Inflammatory macrophage treated with lipopolysaccharide for 1 hour (primary cell): Measurements from ENCODE around the gene TST.

Source experiments
- DNase-seq, 2 donors: peaks; one replicate each; pipeline ENCODE4 v3.0.0-alpha.2; 2020 to 2022

The TST gene

GRCh38 chr22:37032134-37032534 is 12.9 kb upstream of the TST start:
- DNase-seq, result no peak

DNA sequence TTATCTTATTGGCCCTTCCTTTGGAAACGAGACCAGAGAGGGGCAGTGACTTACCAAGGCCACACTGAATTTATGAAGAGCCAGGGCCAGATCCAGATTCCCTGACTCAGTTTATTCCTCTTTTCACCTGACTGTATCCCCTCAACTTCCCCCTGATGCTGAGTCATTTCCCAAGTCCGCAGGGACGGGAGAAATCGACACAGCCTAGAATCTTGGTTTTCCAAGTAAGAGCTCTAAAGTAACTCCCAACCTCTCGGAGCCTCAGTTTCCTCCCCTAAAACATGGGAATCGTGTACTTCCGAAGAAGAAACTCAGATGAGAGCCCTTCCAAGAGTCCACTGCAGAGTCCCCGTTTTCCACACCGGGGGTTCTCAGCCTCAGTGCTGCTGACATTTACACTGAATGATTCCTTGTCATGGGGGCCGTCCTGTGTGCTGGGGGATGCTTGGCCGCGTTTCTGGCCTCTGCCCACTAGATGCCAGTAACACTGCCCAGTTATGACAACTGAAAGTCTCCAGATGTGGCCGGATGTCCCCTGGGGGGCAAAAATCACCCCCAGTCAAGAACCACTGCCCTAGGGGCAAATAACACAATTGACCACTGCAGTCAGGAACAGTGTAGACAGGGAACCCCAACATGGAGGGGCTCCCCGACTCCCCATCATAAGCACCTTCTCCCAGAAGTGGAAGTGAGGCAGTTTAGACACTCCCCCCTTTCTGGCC is 11.5 kb upstream of the TST start:
- no peak for DNase-seq

DNA sequence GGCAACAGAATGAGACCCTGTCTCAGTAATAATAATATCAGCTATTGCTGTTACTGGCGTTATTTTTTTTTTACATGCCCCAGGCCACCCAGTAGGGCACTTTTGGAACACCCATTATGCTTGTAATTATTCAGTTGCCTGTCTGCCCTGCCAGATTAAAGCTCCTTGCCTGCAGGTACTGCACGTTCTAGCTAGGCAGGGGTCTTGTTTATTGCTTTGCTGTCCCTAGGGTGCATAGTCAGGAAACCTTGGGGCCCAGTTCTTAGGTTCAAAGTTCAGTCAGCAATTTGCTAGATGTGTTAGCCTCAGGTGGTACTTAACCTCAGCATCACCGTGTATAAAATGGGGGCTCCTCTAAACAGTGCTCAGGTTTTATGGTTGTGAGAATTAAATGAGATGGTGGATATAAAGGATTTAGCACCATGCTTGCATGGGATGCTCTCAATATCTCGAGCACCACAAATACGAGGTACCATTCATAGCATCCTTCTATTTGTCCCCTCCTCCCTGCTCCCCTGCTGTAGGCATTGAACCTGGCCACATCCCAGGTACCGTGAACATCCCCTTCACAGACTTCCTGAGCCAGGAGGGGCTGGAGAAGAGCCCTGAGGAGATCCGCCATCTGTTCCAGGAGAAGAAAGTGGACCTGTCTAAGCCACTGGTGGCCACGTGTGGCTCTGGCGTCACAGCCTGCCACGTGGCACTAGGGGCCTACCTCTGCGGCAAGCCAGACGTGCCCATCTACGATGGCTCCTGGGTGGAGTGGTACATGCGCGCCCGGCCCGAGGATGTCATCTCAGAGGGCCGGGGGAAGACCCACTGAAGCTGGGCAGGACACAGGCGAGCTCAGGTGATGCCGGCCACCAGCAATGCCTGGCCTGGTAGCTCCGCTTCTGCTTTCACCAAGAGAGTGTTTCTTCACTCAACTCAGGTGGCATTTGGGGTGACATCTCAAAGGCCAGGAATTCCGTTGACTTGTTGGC is 9.7 kb upstream of the TST start:
- no peak for DNase-seq

DNA sequence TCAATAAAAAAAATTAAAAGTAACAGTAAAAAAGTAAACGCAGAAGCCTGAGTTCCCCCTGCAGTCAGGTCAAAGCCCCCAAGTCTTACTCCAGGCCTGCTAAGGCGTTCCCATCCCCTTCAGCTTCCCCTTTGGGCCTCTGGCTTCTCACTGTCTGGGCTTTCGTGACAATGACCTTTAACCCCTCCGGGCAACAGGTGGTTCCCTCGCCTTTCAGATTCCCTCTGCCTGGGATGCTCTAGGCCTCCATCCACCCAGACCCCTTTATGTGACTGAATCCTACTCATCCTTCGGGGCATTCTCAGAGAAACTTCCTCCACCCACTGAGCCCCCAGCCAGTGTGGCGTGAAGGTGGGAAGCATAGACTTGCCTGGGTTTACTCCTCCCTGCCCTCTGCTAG is 8.3 kb upstream of the TST start:
- DNase-seq, result no peak

- DNase-seq, result no peak
These were observed 7.1 kb upstream of the TST start for GRCh38 chr22:37026325-37026724.

DNA sequence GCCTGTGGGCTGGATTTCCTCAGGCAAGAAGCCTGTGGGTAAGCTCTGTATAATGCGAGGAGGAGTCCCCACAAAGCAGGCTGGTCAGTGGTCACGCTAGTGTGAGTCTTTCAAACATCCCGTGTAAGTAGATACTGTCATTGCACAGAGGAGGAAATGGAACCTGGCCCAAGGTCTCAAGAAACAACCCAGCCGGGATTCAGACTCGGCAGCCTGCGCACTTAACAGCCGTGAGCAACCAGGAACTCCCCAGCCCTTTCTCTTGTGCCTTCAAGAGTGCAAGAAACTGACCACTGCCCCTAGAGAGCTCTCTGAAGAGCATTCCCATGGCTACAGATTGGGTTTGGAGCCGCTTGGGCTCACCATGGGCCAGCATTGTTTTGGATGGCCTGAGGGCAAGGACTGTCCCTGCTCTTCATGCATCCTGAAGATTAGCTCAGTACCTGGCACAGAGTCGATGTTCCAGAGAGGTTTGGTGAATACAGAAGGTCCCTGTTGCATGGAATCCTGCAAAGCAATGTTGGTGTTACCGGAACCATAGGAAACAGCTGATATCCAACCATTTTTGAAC is 6.3 kb upstream of the TST start:
- no peak for DNase-seq

- no peak for DNase-seq
These were observed 5.3 kb upstream of the TST start for GRCh38 chr22:37024339-37025157.

- DNase-seq, result no peak
These were observed 4.6 kb upstream of the TST start for GRCh38 chr22:37023743-37024338.

- DNase-seq, result no peak
These were observed 3.5 kb upstream of the TST start for GRCh38 chr22:37022483-37023337.

- peak in 1 of 2 donors; percentile 68 for DNase-seq
These were observed 2.6 kb upstream of the TST start for GRCh38 chr22:37021710-37022482.

DNA sequence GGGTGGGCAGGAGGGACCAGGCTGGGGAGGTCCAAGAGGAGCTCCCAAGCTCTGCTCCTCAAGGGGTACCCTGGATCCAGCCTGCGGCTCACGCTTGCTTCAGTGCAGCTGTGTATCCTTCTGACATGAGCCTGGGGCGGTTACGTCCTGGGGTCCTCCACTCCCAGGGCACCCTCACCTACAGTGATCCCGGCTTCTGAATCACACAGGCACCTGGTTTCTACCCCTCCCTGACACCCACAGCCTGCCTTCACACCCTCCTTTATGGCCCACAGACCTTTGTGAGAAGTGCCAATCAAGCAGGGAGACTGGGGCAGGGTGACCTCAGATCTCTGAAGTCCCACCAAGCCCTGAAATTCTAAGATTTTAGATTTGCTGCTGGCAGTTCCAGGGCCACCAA is 1.8 kb upstream of the TST start:
- DNase-seq, result no peak

DNA sequence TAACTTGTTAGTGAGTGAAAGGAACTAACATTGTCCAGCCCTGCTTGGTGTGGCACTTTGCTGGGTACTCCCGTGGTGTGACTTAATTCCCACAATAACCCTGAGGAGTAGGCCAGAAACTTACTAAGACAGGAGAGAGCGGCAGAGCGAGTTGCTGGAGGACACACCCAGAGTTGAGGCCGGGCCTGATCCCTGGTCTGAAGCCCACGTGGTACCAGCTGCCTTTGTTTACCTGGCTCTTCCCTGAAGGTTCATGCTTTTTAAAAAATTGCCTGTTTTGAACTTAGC is 889 bp upstream of the TST start:
- DNase-seq, result peak in 1 of 2 donors; percentile 29

GRCh38 chr22:37018815-37019308 is 385 bp downstream of the TST start:
- no peak for DNase-seq

- no peak for DNase-seq
These were observed 997 bp downstream of the TST start for GRCh38 chr22:37018086-37018814.

GRCh38 chr22:37017356-37017755 is 1.9 kb downstream of the TST start:
- no peak for DNase-seq

- DNase-seq, result no peak
These were observed 2.9 kb downstream of the TST start for GRCh38 chr22:37016134-37016910.

GRCh38 chr22:37015587-37015878 is 3.7 kb downstream of the TST start:
- DNase-seq, result no peak

GRCh38 chr22:37014835-37015586 is 4.2 kb downstream of the TST start:
- peak; percentile 4 to 51 for DNase-seq

DNA sequence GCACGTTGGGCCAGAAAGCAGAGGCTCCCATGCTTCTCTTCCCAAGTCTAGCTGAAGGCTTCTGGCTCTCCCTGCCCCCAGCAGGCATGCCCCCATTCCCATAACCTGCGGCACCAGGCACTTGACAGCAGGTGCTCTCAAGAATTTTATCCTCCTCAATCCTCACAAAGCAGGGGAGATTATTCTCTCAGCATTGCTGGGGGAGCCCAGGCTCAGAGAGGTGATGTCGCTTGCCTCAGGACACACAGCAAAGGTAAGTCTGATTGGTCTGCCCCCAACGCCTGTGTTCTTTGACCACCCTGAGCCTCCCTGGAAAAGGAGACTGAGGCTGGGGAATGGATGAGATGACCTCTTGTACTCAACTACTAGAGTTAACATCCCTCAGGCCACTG is 4.8 kb downstream of the TST start:
- DNase-seq, result no peak
